Left lung (tissue), 10 donors: ENCODE data around the gene ESPN. TPM values are rescaled to one million over a fixed set of nuclear protein-coding genes. Genes with fewer than 3 reads are reported as not detected.
"Not testable (repeated sequence)": the region's sequence is repeated elsewhere in the genome, so short reads cannot be mapped to it uniquely, and the experiment has no call there.

Source experiments
- ATAC-seq: fragments of 200-7000 bp; cut with Tn5 transposase; one replicate; pipeline ENCODE4 v1.9.1; 2020; ENCODE audit warnings: moderate library complexity
- DNase-seq, 4 donors: peaks; one replicate each; pipeline ENCODE4 v3.0.0-alpha.2; 2013 to 2020
- H3K27ac ChIP-seq, 2 donors: fragments of 200-600 bp; sonication (generic) in 1 of 2; one replicate each; pipeline versions ENCODE4 v1.5.0 to v1.8.0; 2020 to 2021
- H3K27me3 ChIP-seq, 2 donors: fragments of 200-600 bp; sonication (generic) in 1 of 2; one replicate each; pipeline versions ENCODE4 v1.5.0 to v1.8.0; 2020 to 2021
- H3K36me3 ChIP-seq, 2 donors: fragments of 200-600 bp; sonication (generic) in 1 of 2; one replicate each; pipeline versions ENCODE4 v1.5.0 to v1.8.0; 2020 to 2021
- H3K4me1 ChIP-seq, 2 donors: fragments of 200-600 bp; one replicate each; pipeline ENCODE4 v1.8.0; 2021
- H3K4me3 ChIP-seq, 2 donors: fragments of 200-600 bp; sonication (generic) in 1 of 2; one replicate each; pipeline versions ENCODE4 v1.5.0 to v1.8.0; 2020 to 2021; ENCODE audit warnings: mild to moderate bottlenecking in 1 of 2
- H3K9me3 ChIP-seq, 2 donors: fragments of 200-600 bp; sonication (generic) in 1 of 2; one replicate each; pipeline versions ENCODE4 v1.5.0 to v1.8.0; 2020 to 2021
- intact Hi-C, 2 donors: fragments of 100-400 bp; cut with DNase I; formaldehyde crosslinking; loops; one replicate each; pipeline versions ENCODE4 v1.11.2 to v1.14.2; 2022
- polyA plus RNA-seq, 6 donors: library from polyadenylated mRNA; unstranded; fragments of 120-200 nt; gene quantifications; one replicate each; pipeline ENCODE4 v1.2.1, GENCODE V29; 2013; ENCODE audit not compliant: insufficient read length in 6 of 6
- total RNA-seq, 2 donors: library from RNA; stranded (reverse); fragmentation: NEBNext Ultra II Directional; extraction: Animal tissue kit (Norgen Biotek cat#: 25700); gene quantifications; one replicate each; pipeline ENCODE4 v1.2.1, GENCODE V29; 2021
- TF ChIP-seq, protein P1 (sequence below), 2 donors: fragments of 200-600 bp; sonication (generic) in 1 of 2; IDR thresholded peaks; one replicate each; pipeline versions ENCODE4 v1.5.0 to v1.8.0; 2021; ENCODE audit warnings: antibody characterized with exemption in 2 of 2
- donor health status: DM: no; HTN: yes; CAD: no.
- donor health status: DM: no; HTN: no; CAD: no.

The ESPN gene
- total and polyA plus RNA-seq, 8 donors = 1.2 to 3.7 (median 2.2) TPM

DNA sequence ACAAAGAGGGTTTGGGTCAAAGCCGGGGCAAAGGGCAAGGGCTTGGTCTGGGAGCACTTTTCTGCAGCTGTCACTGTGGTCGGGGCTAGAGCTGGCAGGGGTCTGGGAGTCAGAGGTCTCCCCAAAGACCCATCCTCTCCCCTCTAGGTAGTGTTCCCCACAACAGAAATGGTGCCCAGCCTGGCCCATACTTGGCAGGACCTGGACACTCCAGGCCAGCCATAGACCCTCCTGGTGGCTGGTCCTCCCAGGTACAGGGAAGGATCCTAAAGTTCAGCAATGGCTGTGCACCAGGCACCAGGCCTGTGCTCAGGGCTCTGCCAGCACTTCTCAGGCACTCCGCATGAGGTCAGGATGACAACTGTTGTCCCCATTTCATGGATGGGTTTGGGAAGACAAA, 11.0 kb downstream of the ESPN start:
- TF ChIP-seq, protein P1, sequence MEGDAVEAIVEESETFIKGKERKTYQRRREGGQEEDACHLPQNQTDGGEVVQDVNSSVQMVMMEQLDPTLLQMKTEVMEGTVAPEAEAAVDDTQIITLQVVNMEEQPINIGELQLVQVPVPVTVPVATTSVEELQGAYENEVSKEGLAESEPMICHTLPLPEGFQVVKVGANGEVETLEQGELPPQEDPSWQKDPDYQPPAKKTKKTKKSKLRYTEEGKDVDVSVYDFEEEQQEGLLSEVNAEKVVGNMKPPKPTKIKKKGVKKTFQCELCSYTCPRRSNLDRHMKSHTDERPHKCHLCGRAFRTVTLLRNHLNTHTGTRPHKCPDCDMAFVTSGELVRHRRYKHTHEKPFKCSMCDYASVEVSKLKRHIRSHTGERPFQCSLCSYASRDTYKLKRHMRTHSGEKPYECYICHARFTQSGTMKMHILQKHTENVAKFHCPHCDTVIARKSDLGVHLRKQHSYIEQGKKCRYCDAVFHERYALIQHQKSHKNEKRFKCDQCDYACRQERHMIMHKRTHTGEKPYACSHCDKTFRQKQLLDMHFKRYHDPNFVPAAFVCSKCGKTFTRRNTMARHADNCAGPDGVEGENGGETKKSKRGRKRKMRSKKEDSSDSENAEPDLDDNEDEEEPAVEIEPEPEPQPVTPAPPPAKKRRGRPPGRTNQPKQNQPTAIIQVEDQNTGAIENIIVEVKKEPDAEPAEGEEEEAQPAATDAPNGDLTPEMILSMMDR (IDR thresholded peaks at IDR 0.05) = no peak
- H3K27me3 ChIP-seq = peaks cover 0 to 64% of the 10 kb centered on the region in 2 donors
- DNase-seq (no peak), ATAC-seq (no peak)
- H3K27ac ChIP-seq = no peak overlapping the region
- peaks cover 0 to 6% of the 10 kb centered on the region in 2 donors for H3K4me1 ChIP-seq
- intact Hi-C loops = no loop called here
- no peaks in the 10 kb centered on the region for H3K36me3 ChIP-seq
- no peaks in the 10 kb centered on the region for H3K9me3 ChIP-seq
- no peak overlapping the region for H3K4me3 ChIP-seq

DNA sequence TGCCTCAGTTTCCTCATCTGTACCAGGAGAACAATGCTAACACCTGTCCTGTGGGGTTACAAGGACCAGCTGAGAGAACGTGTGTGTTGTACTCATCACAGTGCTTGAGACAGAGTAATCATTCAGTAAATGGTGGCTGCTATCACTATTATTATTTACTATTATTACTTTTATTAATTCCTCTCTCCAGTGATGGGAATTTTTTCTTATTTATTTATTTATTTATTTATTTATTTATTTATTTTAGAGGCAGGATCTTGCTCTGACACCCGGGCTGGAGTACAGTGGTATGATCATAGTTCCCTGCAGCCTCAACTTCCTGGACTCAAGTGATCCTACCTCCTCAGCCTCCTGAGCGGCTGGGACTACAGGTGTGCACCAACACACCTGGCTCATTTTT, 11.7 kb downstream of the ESPN start:
- ATAC-seq, DNase-seq, H3K4me3 ChIP-seq, H3K9me3 ChIP-seq, H3K4me1 ChIP-seq, H3K27ac ChIP-seq, H3K36me3 ChIP-seq, intact Hi-C loops: not testable (repeated sequence)
- H3K27me3 ChIP-seq = peaks cover 0 to 64% of the 10 kb centered on the region in 2 donors

DNA sequence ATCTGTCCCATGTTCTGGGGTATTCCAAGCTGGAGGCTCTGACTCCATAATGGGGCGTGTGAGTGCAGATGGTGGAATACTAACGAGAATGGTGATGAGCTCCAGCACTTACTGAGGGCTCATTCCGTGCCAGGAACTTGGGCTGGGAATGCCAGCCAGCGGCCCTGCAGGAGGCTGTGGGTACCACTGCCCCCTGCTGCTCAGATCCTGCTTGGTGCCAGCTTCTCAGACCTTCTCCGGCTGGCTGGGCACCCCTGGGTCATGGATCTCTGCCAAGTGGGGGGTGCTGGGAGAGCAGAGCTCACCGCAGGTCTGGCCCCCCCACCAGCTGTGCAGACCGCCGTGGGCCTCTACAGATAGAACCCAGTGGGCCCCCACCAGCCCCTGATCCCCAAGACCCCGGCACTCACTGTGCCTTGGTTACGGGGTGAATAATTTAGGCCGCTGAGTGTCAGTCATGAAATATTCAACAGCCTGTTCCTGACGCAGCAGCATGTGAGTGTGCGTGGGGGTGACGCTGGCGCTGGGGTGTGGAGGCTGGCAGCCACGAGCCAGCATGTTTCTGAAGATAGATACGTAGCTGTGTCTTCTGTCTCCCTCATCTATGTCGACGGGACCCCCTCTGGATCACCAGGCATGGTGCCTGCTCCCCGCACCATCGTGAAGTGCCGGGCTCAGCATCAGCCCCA, 12.6 kb downstream of the ESPN start:
- H3K27me3 ChIP-seq = peaks cover 0 to 68% of the 10 kb centered on the region in 2 donors
- intact Hi-C loops = not testable (repeated sequence)

DNA sequence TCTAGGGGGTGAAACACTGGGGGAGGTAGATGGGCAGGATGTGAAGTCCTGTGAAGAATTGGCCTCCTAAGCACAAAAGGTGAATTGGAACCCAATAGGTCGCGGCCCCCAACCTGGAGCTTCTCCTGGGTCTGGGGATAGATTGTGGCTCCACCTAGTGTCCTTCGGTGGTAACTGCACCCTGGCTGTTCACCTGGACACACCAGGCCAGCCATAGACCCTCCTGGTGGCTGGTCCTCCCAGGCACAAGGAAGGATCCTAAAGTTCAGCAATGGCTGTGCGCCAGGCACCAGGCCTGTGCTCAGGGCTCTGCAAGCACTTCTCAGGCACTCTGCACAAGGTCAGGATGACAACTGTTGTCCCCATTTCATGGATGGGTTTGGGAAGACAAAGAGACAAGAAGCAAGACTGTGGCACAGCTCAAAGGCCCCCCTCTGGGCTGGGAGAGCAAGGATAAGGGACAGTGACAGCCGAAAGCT, 13.5 kb downstream of the ESPN start:
- Histone ChIP-seq H3K9me3 (no peaks in the 10 kb centered on the region), H3K27me3 (peaks cover 0 to 72% of the 10 kb centered on the region in 2 donors), H3K4me3 (no peak overlapping the region), H3K36me3 (no peaks in the 10 kb centered on the region), H3K4me1 (peaks cover 0 to 10% of the 10 kb centered on the region in 2 donors), H3K27ac (no peak overlapping the region)
- DNase-seq = peak in 3 of 4 donors; percentile 53 to 82 (median 65)
- TF ChIP-seq, protein P1 (IDR thresholded peaks at IDR 0.05) = peak; percentile 96 to 99
- peak; percentile 82 for ATAC-seq
- intact Hi-C loops = no loop called here

More for the DNA sequence above, 12.6 kb downstream of the ESPN start:
- ATAC-seq, H3K9me3 ChIP-seq, H3K4me3 ChIP-seq, H3K4me1 ChIP-seq, H3K27ac ChIP-seq, H3K36me3 ChIP-seq: not testable (repeated sequence)
- DNase-seq = peak in 1 of 4 donors; percentile 51

DNA sequence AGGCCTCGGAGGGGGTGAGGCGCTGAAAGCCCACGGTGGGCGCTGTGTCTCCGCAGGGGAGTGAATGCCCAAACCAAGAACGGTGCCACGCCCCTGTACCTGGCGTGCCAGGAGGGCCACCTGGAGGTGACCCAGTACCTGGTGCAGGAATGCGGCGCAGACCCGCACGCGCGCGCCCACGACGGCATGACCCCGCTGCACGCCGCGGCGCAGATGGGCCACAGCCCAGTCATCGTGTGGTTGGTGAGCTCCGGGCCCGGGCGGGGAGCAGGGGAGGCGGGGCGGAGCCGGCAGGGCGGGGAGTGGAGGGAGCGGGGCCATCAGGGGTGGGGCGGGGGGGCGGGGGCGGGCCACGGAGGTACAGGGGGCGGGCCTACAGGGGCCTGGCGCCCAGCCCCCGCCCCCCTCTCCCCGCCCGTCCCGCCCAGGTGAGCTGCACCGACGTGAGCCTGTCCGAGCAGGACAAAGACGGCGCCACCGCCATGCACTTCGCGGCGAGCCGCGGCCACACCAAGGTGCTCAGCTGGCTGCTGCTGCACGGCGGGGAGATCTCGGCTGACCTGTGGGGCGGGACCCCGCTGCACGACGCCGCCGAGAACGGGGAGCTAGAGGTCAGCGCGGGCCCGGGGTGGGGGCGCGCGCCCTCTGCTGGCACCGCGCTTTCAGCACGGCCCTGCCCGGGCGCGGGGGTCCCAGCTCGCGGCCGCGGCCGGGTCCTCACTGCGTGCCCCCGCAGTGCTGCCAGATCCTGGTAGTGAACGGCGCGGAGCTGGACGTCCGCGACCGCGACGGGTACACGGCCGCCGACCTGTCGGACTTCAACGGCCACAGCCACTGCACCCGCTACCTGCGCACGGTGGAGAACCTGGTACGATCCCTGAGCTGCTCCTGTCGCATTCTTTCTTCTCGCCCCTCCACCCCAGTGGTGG, 15.9 kb downstream of the ESPN start:
- peak in 2 of 4 donors; percentile 51 to 90 for DNase-seq
- Histone ChIP-seq H3K27me3 (peaks cover 0 to 88% of the 10 kb centered on the region in 2 donors), H3K27ac (no peak overlapping the region), H3K36me3 (no peaks in the 10 kb centered on the region), H3K4me3 (peak overlapping the region in 1 of 2 donors; percentile 14), H3K9me3 (no peaks in the 10 kb centered on the region), H3K4me1 (peaks cover 0 to 10% of the 10 kb centered on the region in 2 donors)
- intact Hi-C loops = no loop called here
- TF ChIP-seq, protein P1 (IDR thresholded peaks at IDR 0.05) = peak in 1 of 2 donors; percentile 23
- ATAC-seq = peak; percentile 81

DNA sequence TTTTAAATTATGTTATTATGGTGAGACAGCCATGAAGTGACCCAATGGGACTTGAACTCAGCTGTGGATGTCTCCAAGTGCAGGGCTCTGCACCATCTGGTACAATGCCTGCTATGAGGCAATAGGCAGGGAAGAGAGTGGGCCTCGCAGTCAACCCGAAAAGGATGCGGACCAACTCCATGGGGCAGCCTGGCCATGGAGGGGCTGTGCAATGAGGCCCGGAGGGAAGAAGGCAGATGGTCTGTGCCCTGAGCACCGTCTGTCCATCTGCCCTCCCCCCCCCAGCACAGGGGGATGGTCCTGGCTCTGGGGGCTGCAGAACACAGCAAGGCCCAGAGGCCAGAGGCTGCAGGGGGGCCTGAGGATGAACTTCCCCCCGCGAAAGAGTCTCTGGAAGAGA, 17.0 kb downstream of the ESPN start:
- Histone ChIP-seq H3K36me3 (no peaks in the 10 kb centered on the region), H3K27ac (no peak overlapping the region), H3K27me3 (peaks cover 2 to 94% of the 10 kb centered on the region in 2 donors), H3K4me3 (no peak overlapping the region), H3K4me1 (peaks cover 0 to 10% of the 10 kb centered on the region in 2 donors), H3K9me3 (no peaks in the 10 kb centered on the region)
- intact Hi-C loops = no loop called here
- no peak for DNase-seq
- TF ChIP-seq, protein P1 (IDR thresholded peaks at IDR 0.05) = no peak
- ATAC-seq = no peak
